Breast epithelium (tissue), 3 donors: ENCODE data around the gene ST6GALNAC3.

ENCODE experiments used
- POLR2A ChIP-seq: fragments of 450-650 bp; IDR thresholded peaks from one replicate; pipeline ENCODE4 v1.6.1; 2016; ENCODE audit warnings: antibody characterized with exemption, mild to moderate bottlenecking, moderate library complexity
- POLR2AphosphoS5 ChIP-seq, 3 donors: sonication (generic); formaldehyde crosslinking; IDR thresholded peaks; one replicate each; pipeline ENCODE4 v1.6.1; 2017; ENCODE audit warnings: antibody characterized with exemption in 3 of 3
- TF ChIP-seq, protein P1 (sequence below), 3 donors: fragments of 450-650 bp; IDR thresholded peaks; one replicate each; pipeline ENCODE4 v1.5.1; 2016 to 2017; ENCODE audit warnings: antibody characterized with exemption in 3 of 3, mild to moderate bottlenecking in 3 of 3, moderate library complexity in 3 of 3

DNA sequence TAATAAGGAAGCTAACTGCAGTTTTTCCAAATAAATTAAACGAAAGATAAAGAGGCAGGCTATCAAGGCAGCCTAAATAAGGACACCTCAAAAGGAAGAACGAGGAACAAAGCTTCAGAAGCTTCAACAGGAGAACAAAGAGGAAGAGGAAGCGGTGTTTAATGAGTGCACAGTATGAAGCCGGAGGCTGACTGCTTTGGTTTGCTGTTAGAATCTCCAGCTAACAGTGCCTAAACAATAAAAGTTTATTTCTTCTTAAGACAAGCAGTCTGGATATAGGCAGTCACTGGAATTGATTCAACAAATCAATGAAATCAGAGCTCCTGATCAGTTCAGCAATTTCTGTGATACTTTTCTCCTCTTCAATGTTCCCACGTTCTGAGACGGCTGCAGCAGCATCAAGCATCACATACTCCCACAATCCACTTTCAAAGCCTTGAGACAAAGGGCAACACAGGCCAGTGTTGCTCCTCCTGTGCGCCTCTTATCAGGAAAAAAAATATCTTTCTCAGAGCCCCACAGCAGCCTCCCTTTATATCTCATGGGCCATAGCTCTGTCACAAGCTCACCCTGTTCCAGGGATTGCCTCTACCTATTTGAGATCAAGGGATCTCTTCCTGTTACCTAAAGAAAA, 427.2 kb downstream of the ST6GALNAC3 start:
- TF ChIP-seq, protein P1, sequence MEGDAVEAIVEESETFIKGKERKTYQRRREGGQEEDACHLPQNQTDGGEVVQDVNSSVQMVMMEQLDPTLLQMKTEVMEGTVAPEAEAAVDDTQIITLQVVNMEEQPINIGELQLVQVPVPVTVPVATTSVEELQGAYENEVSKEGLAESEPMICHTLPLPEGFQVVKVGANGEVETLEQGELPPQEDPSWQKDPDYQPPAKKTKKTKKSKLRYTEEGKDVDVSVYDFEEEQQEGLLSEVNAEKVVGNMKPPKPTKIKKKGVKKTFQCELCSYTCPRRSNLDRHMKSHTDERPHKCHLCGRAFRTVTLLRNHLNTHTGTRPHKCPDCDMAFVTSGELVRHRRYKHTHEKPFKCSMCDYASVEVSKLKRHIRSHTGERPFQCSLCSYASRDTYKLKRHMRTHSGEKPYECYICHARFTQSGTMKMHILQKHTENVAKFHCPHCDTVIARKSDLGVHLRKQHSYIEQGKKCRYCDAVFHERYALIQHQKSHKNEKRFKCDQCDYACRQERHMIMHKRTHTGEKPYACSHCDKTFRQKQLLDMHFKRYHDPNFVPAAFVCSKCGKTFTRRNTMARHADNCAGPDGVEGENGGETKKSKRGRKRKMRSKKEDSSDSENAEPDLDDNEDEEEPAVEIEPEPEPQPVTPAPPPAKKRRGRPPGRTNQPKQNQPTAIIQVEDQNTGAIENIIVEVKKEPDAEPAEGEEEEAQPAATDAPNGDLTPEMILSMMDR (IDR thresholded peaks at IDR 0.05) = no peak
- TF ChIP-seq POLR2A (no peak), POLR2AphosphoS5 (IDR thresholded peaks at IDR 0.05) (no peak)
